ENCODE data around the gene TNNC1. TPM values are rescaled to one million over a fixed set of nuclear protein-coding genes. Genes with fewer than 3 reads are reported as not detected.

TNNC1 gene
- total RNA-seq, 1 donor from 2014 or later: 0.58 TPM

DNA sequence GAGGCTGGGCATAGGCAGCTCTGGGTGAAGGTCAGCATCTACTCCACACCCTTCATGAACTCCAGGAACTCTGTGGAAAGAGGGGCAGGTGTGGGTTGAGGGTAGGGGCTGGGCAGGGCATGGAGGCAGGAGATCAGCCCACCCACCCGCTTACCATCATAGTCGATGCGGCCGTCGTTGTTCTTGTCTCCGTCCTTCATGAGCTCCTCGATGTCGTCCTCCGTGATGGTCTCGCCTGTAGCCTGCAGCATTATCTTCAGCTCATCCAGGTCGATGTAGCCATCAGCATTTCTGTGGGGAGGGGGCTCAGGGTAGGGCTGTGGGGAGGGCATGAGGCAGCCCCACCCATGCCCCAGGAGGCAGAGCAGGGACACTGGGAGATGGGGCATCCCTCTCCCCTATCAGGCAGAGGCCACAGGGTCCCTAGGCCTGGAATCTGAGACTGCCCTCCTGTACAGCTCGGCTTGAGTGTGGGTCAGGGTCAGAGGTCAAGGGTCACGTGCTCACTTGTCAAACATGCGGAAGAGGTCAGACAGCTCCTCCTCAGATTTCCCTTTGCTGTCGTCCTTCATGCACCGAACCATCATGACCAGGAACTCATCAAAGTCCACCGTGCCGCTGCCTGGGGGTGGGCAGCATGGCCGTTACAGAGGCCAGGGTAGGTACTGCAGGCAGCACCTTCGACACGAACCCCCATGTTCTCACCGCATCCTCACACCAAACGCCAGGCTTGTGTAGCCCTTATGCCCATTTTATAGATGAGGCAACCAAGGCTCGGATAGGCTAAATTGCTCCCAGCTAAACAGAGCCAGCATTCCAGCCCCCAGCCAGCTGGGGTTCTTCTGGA, 2.4 kb downstream of the TNNC1 start:
- DNase-seq (ENCODE audit: low read depth): no peak
- TF ChIP-seq, protein P1, sequence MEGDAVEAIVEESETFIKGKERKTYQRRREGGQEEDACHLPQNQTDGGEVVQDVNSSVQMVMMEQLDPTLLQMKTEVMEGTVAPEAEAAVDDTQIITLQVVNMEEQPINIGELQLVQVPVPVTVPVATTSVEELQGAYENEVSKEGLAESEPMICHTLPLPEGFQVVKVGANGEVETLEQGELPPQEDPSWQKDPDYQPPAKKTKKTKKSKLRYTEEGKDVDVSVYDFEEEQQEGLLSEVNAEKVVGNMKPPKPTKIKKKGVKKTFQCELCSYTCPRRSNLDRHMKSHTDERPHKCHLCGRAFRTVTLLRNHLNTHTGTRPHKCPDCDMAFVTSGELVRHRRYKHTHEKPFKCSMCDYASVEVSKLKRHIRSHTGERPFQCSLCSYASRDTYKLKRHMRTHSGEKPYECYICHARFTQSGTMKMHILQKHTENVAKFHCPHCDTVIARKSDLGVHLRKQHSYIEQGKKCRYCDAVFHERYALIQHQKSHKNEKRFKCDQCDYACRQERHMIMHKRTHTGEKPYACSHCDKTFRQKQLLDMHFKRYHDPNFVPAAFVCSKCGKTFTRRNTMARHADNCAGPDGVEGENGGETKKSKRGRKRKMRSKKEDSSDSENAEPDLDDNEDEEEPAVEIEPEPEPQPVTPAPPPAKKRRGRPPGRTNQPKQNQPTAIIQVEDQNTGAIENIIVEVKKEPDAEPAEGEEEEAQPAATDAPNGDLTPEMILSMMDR (conservative IDR thresholded peaks at IDR 0.05; ENCODE audit: low read depth, low read length): no peak
- no peak overlapping the region for H3K4me3 ChIP-seq (ENCODE audit: low read depth, low read length)

- TF ChIP-seq, protein P1 (conservative IDR thresholded peaks at IDR 0.05; ENCODE audit: low read depth, low read length): no peak
- no peak for DNase-seq (ENCODE audit: low read depth)
- H3K4me3 ChIP-seq (ENCODE audit: low read depth, low read length): no peak overlapping the region
Measured at GRCh38 chr3:52450489-52451236, 3.2 kb downstream of the TNNC1 start.

- H3K4me3 ChIP-seq (ENCODE audit: low read depth, low read length): no peak overlapping the region
- DNase-seq (ENCODE audit: low read depth): no peak
- TF ChIP-seq, protein P1 (conservative IDR thresholded peaks at IDR 0.05; ENCODE audit: low read depth, low read length): no peak
Measured at GRCh38 chr3:52447512-52448355, 6.1 kb downstream of the TNNC1 start.

- H3K4me3 ChIP-seq (ENCODE audit: low read depth, low read length): no peak overlapping the region
- no peak for DNase-seq (ENCODE audit: low read depth)
- TF ChIP-seq, protein P1 (conservative IDR thresholded peaks at IDR 0.05; ENCODE audit: low read depth, low read length): peak; percentile 100
Measured at GRCh38 chr3:52446631-52447511, 7.0 kb downstream of the TNNC1 start.

- H3K4me3 ChIP-seq (ENCODE audit: low read depth, low read length): no peak overlapping the region
- no peak for DNase-seq (ENCODE audit: low read depth)
- TF ChIP-seq, protein P1 (conservative IDR thresholded peaks at IDR 0.05; ENCODE audit: low read depth, low read length): no peak
Measured at GRCh38 chr3:52446042-52446441, 7.8 kb downstream of the TNNC1 start.

Data from epithelial cell of proximal tubule (primary cell).